KBM-7 (cell line): ENCODE results near the gene OR8D4.
"Not testable (repeated sequence)": the region's sequence is repeated elsewhere in the genome, so short reads cannot be mapped to it uniquely, and the experiment has no call there.

ENCODE experiments used
- DNase-seq: peaks from one replicate; pipeline ENCODE4 v3.0.0-alpha.2; 2015
- in situ Hi-C: fragments of 300-500 bp; cut with MboI; formaldehyde crosslinking; loops from 2 replicates; pipeline ENCODE4 v1.14.3; 2020; ENCODE audit warnings: low sequenced_read_pairs, low pct_unique_long_range_greater_than_20kb, mixed read lengths

OR8D4 gene

DNA sequence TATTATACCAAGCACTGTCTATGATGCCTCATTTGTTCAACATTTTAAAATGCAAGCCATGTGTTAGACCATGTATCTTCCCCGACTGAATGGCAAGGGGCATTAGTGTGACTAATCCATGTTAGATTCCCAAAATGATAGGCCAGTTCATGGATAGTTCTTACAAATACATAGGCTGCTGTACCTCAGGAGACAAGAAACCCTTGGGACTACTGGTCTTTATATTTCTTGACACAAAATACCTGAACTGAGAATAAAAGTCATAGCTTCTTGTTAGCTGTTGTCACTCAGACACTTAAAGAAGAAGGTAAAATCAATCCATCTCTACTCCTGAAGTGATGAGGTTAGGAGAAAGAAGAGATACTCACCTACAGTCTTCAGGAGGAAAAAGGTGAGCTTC lies at the start of gene OR8D4:
TSS of gene OR8D4 (plus strand) at position 301 of the 400 bp plus-strand sequence. CDS start 4,265 bp downstream, outside the sequence.
- in situ Hi-C loops, result no loop called here
- DNase-seq, result no peak

DNA sequence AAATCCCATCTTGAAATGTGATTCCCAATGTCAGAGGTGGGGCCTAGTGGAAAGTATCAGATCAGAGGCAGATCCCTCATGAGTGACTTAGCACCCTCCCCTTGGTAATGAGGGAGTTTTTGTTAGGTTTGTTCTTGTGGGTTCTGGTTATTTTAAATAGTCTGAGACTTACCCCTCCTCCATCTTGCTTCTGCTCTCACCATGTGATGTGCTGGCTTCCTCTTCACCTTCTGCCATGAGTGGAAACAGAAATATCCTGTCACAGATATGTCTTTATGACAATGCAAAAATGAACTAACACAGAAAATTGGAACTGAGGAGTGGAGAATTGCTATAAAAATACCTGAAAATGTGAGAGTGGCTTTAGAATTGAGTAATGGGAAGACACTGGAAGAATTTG lies 49.6 kb upstream of the OR8D4 start:
- in situ Hi-C loops, result no loop called here
- no peak for DNase-seq

DNA sequence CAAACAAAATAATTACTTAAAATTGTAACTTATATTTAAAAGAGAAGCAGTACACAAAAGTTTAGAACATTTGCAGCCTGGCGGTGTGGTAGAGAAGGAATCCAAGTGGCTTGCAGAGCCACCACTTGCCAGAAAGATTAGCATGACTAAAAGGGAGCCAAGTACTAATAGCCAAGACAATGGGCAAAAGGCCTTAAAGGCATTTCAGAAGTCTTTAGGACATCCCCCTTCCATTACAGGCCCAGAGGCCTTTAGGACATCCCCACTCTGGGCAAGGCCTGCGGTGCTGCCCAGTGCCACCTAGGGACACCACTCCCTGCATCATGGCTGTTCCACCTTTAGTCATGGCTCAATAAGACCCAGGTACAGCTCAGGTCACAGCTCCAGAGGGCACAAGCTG lies 48.9 kb upstream of the OR8D4 start:
- DNase-seq, result no peak
- in situ Hi-C loops, result no loop called here

DNA sequence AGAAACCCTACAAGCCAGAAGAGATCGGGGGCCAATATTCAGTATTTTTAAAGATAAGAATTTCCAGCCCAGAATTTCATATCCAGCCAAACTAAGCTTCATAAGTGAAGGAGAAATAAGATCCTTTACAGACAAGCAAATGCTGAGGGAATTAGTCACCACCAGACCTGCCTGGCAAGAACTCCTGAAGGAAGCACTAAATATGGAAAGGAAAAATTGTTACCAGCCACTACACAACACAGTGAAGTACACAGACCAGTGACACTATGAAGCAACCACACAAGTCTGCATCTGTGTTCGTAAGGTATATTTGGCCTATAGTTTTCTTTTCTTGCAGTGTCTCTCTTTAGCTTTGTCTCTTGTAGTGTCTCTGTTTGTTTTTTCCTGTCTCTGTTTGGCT lies 45.5 kb upstream of the OR8D4 start:
- in situ Hi-C loops, result no loop called here
- DNase-seq, result no peak

DNA sequence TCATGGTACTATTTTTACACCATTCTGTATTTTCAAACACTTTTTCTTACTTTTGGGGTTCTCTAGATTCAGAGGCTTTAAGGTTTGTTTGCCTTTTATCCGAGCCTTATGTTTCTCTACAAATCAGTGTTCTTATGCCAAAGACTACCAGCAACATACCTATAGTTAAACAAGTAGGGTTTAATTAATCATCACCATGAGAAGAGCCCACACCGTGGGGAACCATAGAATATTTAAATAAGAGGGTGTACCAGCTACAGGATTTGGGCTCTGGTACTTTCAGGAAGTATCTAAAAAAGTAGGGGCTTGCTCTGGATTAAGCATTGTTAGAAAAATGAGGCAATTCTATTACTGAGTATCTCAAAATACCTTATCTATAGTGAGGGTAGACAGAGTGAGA lies 42.2 kb upstream of the OR8D4 start:
- in situ Hi-C loops, result no loop called here
- DNase-seq, result no peak

DNA sequence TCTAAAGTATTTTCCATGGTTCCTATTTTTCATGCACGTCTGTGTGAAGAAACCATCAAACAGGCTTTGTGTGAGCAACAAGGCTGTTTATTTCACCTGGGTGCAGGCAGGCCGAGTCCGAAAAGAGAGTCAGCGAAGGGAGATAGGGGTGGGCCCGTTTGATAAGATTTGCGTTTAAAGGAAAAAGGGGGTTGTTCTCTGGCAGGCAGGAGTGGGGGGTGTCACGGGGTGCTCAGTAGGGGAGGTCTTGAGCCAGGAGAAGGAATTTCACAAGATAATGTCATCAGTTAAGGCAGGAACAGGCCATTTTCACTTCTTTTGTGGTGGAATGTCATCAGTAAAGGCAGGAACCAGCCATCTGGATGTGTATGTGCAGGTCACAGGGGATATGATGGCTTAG lies 36.7 kb upstream of the OR8D4 start:
- in situ Hi-C loops, DNase-seq: not testable (repeated sequence)

DNA sequence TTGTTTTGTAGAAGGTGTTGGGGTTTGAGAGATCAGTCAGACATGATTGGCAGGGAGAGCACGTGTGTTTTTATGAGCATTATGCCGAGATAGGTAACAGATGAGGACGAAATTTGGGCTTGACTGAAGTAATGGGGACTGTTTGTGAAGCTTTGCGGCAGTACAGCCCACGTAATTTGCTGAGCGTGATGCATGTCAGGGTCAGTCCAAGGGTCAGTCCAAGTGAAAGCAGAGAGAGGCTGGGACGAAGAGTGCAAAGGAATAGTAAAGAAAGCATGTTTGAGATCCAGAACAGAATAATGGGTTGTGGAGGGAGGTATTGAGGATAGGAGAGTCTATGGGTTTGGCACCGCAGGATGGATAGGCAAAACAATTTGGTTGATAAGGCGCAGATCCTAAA lies 34.2 kb upstream of the OR8D4 start:
- DNase-seq, in situ Hi-C loops: not testable (repeated sequence)

DNA sequence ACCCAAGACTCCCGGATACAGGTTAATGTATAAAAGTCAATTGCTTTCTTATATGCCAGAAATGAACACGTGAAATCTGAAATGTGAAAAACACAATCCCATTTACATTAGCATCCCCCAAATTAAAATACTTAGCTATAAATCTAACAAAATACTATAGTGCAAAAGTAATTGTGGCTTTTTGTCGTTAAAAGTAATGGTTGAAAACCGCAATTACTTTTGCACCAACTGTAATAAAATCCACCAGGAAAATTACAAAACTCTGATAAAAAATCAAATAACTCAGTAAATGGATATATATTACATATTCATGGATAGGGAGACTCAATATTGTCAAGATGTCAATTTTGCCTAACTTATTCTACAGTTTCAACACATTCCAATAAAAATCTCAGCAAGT lies 21.1 kb upstream of the OR8D4 start:
- no peak for DNase-seq
- in situ Hi-C loops, result no loop called here

DNA sequence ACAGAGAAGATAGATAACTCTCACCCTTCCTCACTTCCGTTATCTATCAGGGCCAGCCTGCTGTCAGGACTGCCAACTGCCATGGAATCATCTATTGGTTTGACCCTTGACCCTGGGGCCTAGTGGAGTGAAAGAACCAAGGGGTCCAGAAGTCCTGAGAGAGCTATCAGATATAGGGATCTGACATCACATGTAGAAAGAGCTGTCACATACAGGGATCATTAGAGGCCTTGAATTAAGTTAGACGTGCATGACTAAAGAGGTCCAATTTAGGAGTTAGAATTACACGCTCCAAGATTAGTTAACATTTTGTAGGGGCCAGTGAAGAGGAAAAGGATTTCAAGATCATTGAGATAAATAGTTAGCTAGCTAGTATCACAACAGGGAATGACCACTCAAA lies 16.4 kb upstream of the OR8D4 start, which contains the start of gene TMEM225:
TSS of gene TMEM225 (minus strand) at position 101 of the 400 bp plus-strand sequence. CDS start 245 bp downstream, outside the sequence.
- in situ Hi-C loops, result no loop called here
- DNase-seq, result no peak

DNA sequence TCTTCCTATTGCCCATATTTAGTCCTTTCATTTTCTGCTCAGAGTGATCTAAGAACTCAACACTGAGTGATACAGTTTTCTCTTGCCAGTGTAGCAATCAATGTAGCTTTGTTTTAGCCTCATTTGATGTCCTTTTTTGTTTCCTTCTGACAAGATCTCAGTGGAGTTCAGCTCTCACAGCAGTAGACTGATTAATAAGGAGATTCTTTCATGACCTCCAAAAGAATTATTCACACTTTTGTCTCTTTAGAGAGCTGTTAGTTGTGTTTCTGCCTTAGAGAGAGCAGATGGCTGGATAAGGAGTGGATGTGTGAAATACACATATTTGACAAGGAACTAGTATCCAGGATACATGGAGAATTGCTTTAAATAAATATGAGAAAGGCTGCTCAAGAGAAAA lies 9.9 kb upstream of the OR8D4 start:
- in situ Hi-C loops, result no loop called here
- no peak for DNase-seq

DNA sequence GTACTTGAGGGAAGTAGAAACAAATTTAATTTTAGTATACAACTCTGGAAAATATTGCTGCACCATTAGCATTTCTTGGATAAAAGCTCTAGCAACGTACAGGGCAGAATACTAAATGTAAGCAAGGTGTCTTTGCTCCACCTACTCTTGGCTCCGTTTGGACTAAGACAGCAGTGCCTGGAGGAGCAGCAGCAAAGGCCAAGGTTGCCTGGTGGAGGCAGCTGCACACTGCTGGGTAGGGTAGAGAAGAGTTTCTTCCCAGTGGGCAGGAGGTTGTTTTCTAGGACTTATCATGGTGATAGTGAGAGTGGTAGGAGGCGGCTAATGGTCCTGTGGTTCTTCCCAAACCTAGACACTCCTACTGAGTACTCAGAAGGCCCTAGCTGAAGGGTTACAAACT lies 2.2 kb upstream of the OR8D4 start:
- no peak for DNase-seq
- in situ Hi-C loops, result no loop called here

DNA sequence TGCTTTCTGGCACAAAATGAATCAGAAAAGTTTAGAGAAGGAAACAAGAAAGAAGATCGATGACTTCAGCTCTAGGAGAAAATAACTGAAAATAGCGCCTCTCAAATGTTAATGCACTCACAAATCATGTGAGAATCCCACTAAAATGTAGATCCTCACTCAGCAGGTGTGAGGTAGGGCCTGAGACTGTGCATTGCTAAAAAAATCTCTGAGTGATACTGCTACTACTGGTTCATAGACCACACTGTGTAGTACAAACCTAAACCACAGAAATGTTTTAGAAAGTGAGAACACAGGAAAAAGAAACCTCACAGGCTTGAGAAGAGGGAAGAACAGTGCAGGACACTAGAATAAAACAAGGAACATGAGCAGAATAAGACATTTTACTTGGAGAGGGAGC lies 2.0 kb downstream of the OR8D4 start:
- in situ Hi-C loops, result no loop called here
- DNase-seq, result no peak

DNA sequence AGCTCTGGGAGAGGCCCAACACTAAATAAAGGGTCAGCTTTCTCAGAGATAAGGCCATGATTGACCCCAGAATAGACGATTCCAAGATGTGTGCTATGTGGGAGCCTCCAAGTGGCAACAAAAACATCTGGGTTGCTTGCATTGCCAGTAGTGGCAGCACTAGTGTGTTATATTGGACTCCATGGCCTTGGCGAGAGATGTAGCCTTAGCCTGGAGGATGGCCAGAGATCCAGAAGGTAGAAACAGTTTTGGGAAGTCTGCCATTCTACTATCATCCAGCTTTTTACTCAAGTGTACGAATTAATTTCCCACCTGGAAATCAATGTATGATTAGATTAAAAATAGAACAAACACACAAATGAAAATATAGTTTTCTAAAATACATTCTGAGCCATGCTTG lies 3.0 kb downstream of the OR8D4 start:
- DNase-seq, result no peak
- in situ Hi-C loops, result no loop called here

DNA sequence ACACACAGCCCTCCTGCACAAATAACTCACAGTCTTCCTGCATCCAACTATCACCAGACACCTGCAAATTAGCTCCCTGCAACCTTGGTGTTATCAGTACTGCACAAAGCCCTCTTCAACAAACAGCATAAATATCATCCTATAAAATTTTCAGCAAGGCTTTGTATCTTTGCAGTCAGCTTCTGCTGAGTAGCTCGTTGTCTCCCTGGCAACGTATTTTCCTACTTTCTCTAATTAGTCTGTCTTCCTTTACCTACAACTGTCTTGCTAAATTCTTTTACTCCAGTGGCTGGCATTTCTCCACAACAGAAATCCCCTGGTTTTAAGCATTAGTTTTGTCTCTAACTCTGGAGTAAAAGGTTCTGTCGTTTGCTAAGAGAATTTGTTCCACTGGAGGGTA lies 3.9 kb downstream of the OR8D4 start:
- DNase-seq, result no peak
- in situ Hi-C loops, result no loop called here

DNA sequence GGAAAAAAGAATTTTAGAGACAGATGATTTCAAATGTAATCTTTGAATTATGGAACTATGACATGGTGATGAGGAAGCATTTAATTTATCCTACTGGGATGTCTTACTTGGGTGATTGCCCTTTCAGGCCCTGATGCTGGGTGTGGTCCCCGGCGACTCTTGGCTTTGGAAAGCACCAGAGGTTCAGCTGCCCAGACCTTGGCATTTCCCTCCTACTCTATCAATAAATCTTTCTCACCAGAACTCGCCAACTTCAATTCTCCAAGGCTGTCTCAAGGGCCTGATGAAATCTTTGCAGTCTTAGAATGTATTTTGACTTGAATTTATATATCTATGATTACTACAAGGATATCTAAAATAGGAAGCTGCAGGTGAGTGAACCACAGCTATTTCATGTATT lies 19.0 kb downstream of the OR8D4 start:
- in situ Hi-C loops, result no loop called here

DNA sequence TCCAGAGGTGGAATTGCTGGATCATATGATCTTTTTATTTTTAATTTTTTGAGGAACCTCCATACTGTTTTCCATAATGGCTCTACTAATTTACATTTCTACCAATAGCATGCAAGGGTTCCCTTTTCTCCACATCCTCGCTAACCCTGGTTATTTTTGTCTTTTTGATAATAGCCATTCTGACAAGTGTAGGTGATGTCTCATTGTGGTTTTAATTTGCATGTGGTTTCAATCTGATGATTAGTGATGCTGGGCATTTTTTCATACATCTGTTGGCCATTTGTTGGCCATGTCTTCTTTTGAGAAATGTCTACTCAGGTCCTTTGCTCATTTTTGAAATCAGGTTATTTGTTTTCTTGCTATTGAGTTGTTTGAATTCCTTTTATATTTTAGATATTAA lies 22.1 kb downstream of the OR8D4 start:
- in situ Hi-C loops, result no loop called here
- DNase-seq, result no peak

More for the DNA sequence above, 19.0 kb downstream of the OR8D4 start:
- no peak for DNase-seq

DNA sequence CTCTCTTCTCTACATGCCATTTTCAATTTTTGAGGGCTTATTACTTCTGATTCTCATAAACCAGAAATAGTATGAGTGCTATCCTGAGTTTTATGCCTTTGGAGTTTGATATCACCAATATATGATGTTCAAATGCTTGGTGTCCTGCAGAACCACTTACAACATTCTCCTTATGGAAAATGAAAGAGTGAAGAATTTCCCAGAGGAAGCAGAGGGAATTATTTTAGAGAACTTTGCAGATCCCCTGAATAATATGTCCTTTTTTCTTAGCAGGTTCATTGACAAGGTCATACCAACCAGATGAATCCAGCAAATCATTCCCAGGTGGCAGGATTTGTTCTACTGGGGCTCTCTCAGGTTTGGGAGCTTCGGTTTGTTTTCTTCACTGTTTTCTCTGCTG lies 37.4 kb downstream of the OR8D4 start, which contains the start of gene OR4D5:
TSS of gene OR4D5 (plus strand) at position 301 of the 400 bp plus-strand sequence. CDS start at position 301, 0 bp downstream.
- DNase-seq, result no peak
- in situ Hi-C loops, result no loop called here

DNA sequence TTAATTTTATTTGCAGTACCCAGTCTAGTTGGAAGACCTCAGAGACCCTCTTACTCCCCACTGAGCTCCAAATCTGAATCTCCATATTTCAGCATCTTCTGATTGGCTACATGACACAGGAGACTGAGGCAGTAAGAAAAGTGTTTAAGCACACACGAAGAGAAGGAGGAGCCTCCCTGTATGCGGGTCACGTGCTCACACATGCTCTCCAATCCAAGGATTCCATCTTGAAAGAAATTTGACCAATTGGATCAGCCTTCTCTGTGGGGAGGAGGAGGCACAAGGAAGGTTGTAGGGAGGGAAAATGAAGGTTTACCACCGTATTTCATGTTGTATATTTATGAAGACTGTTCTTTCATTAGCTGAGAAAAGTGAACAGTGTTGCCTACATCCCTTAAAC lies 40.4 kb downstream of the OR8D4 start:
- in situ Hi-C loops, result no loop called here
- DNase-seq, result no peak

DNA sequence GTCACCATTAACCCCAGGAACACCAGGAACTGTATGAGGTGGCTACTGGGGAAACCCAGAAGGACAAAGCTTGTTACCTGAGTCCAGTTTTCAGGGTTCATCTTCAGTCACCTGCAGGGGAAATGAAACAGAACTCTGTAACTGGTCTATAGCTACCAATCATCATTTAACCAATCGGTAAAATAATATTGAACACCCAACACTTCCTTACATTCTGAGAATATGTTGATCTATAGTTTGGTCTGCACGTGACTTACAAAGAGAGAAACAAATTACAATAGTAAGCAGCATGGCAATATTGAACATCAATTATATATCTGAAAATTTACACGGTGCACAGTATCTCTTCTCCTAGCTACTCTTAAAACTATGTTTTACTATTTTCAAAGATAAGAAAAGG lies 41.8 kb downstream of the OR8D4 start, which contains the start of gene OR6T1:
TSS of gene OR6T1 (minus strand) at position 101 of the 400 bp plus-strand sequence. CDS start at position 101, 0 bp downstream.
- in situ Hi-C loops, result no loop called here
- no peak for DNase-seq

DNA sequence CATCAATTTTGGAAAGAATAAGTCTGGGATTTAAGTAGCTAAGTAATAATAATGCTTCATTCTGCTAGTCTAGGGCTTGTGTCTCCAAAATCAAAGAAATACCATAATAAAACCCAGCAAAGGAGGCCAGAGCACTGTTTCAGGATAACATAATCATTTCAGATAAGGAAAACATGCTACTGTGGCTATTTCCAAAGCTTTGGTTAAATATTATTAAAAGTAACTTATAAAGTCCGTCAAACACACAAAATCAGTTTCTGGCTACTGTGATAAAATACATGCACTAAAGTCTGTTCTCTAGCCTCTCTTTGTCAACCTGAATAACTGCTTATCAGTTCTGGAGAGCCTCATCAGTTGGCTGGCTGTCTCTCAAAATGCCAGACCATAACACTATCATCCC lies 43.2 kb downstream of the OR8D4 start:
- in situ Hi-C loops, result no loop called here
- no peak for DNase-seq

DNA sequence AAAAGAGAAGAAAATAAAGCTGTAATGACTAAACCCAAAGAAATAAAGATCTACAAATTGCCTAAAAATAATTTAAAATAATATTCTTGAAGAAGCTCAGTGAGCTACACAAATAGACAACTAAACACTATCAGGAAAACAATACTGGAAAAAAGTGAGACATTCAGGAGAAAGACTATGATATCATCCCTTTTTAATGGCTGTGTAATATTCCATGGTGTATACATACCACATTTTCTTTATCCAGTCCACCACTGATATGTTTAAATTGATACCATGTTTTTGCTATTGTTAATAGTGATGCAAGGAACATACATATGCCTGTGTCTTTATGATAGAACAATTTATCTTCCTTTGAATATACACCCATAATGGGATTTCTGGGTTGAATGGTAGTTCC lies 54.8 kb downstream of the OR8D4 start:
- in situ Hi-C loops, result no loop called here
- no peak for DNase-seq
